Stimulated activated CD4-positive, alpha-beta T cell treated with anti-CD3 and anti-CD28 coated beads, Interleukin-4, amount 100 ng/mL, for 48 hours (primary cell): ENCODE results near the gene MT1A.
A peak's percentile ranks its signal among the peaks of the same experiment; 100 is the strongest.
"Not testable (repeated sequence)": the region's sequence is repeated elsewhere in the genome, so short reads cannot be mapped to it uniquely, and the experiment has no call there.

ENCODE experiments used
- DNase-seq, 2 donors: peaks; one replicate each; pipeline ENCODE4 v3.0.0-alpha.2; 2020; ENCODE audit warnings: low read depth in 2 of 2

MT1A gene

DNA sequence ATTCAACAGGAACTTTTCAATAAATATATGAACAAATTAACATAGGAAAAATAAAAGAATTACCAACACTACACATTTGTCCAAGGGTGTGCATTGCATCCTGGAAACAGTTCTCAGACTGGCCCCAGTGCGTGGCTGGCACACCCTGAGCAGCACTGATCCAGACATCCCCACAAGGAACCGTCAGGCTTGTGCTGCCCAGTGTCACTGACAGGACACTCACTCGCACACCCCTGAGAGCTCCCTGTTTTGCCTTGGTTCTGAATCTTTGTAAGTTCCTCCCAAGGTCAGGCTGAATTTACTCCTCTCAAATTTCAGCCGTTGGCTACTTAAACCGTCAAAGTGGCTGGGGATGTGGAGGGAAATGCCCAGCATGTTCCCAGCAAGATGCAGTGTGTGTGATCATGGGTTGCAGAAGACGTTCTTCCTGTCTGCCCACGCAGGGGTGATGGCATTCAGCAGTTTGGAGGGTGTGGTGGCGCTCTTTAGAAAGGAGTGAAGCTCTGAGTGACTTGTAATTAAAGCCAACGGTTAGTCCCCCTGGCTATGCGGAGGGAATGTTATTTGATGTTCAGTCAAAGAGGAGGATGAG, 28.4 kb upstream of the MT1A start:
- peak; percentile 66 to 78 for DNase-seq

DNA sequence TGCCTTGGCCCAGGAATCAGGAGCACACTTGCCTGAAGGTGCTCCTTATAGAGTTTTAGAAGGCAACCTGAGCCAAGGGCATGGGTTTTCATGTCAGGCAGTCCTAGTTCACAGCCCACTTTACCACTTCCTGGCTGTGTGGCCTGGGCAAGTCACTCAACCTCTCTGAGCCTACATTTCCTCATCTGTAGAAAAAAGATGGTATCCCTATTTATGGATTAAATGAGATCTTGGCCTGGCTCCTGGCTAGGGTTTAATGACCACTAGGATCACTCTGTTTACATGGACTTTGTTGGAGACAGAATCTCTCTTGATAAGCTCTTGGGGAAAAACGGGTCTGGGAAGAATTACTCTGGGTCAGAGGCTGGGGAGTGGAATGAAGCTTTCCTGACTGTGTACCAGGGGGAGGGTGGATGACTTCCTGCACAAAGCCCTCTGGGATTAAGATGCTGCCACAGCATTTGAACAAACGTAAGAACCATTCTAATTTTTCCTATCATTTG, 27.8 kb upstream of the MT1A start:
- DNase-seq: no peak

DNA sequence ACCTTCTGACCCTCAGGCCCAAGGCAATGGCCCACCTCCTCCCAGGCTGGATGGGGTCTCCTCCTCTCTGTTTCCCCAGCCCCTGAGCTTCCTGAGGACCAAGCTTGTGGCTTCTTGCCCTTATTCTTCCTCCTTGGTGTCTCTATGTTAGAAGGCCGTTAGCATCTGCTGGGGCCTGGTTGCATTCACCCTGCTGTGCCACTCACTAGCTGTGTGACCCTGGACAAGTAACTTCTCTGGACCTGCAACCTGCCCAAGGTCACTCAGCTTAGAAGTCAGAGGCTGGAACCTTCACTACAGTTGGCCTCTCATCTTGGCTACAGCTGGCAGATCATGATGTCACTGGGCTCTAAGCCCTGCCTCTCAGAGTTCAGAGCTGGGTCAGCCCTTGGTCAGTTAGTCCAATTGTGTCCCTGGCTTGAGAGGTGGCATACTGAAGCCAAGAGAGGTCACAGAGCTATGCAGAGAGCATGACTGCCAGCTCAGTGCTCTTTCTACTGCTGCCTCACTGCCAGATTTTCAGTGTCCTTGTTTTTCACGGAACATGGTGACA, 27.1 kb upstream of the MT1A start:
- no peak for DNase-seq

- no peak for DNase-seq
Measured at GRCh38 chr16:56613706-56614105, 24.8 kb upstream of the MT1A start.

DNA sequence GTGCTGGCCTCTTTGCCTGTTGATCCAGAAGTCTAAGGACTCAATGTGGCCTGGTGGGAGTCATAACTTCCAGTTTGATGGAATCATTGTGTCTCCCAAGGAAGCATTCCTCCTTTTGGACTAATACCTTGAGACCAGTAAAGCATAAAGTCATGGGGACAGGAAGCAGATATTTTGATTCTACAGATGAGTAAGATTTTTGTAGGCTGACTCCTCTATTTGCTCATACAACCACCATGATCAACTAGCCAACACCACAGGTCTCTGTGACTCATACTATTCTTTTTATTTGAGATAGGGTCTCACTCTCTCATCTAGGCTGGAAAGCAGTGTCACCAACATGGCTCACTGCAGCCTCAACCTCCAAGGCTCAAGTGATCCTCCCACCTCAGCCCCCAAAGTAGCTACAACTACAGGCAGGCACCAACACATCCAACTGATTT, 23.9 kb upstream of the MT1A start:
- no peak for DNase-seq

DNA sequence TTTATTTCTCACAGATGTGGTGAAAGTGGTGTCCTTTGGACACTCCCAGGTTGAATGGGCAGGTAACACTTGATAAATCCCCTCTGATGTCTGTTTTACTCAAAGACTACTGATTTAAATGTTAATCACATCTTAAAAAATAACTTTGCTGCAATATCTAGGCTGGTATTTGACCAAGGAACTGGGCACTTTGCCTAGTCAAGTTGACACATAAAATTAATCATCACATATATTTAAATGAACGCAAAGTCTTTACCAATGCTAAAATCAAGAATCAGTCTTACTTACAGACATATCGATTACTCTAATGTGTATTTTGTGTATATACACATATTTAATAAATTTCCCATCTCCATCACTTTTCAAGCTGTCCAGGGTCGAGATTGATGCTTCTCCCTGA, 23.1 kb upstream of the MT1A start:
- DNase-seq: no peak

GRCh38 chr16:56616608-56617211, 21.8 kb upstream of the MT1A start:
- DNase-seq: no peak

GRCh38 chr16:56617212-56618085, 21.0 kb upstream of the MT1A start:
- DNase-seq: peak; percentile 47 to 68

GRCh38 chr16:56618138-56618537, 20.3 kb upstream of the MT1A start:
- no peak for DNase-seq

DNA sequence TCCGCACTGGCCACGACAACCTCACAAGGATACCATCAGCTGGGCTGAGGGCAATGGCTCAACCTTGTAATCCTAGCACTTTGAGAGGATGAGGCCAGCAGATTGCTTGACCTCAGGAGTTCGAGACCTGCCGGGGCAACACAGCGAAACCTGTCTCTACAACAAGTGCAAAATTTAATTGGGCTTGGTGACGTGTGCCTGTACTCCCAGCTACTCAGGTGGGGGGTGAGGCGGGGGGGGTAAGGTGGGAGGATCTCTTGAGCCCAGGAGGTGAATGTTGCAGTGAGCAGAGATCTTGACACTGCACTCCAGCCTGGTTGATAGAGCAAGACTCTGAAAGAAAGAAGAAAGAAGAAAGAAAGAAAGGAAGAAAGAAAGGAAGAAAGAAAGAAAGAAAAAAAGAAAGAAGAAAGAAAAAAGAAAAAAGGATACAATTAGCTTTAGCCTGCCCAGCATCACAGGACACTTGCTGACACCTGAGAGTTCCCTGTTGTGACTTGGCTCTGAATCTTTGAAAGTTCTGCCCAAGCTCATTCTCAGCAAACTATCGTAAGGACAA, 18.0 kb upstream of the MT1A start:
- DNase-seq: no peak

DNA sequence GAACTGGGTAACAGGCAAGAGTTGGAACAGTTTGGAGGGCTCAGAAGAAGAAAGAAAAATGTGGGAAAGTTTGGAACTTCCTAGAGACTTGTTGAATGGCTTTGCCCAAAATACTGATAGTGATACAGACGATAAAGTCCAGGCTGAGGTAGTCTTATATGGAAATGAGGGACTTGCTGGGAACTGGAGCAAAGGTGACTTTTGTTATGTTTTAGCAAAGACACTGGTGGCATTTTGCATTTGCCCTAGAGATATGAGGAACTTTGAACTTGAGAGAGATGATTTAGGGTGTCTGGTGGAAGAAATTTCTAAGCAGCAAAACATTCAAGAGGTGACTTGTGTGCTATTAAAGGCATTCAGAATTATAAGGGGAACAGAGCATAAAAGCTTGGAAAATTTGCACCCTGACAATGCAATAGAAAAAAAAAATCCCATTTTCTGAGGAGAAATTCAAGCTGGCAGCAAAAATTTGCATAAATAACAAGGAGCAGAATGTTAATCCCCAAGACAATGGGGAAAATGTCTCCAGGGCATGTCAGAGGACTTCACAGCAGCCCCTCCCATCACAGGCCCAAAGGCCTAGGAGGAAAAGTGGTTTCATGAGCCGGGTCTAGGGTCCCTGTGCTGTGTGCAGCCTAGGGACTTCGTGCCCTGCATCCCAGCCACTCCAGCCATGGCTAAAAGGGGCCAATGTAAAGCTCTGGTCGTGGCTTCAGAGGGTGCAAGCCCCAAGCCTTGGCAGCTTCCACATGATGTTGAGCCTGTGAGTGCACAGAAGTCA, 16.6 kb upstream of the MT1A start:
- DNase-seq: not testable (repeated sequence)

DNA sequence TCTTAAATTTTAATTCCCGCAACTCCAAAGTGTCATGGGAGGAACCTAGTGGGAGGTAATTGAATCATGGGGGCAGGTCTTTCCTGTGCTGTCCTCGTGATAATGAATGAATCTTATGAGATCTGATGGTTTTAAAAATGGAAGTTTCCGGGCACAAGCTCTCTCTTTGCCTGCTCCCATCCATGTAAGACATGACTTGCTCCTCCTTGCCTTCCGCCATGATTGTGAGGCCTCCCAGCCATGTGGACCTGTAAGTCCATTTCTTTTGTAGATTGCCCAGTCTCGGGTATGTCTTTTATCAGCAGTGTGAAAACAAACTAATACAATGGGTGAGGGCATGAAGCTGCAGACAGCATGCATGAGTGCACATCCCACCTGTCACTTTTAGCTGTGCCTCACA, 15.3 kb upstream of the MT1A start:
- not testable (repeated sequence) for DNase-seq

GRCh38 chr16:56623637-56624036, 14.8 kb upstream of the MT1A start:
- no peak for DNase-seq

DNA sequence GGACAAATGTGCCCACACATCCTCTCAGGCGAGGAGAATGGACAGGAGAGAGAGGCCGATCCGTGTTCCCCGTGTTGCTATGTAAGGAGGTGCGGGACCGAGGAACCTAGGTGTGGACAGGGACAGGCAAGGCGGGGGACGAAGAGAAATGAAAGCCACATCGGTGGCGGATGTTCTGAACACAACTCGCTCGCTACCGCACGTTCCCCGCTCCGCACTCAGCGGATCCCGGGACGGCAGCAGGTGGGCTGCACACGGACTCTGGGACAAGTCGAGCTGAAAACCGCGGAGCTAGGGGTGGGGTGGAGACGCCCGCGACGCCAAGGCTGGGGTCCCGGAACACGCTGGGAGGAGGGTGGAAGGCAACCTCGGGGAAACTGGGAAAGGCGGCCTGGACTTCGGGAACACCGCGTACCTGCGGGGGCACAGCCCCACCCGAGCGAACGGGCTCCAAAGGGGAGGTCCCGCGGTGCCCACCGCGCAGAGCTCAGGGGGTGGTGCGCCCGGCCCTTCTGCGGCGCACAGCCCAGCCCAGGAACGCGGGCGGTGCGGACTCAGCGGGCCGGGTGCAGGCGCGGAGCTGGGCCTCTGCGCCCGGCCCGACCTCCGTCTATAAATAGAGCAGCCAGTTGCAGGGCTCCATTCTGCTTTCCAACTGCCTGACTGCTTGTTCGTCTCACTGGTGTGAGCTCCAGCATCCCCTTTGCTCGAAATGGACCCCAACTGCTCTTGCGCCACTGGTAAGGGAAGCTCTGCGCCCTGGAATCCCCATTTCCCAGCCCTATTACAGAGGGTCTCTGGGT, 13.1 kb upstream of the MT1A start, which contains the start of gene MT1E:
Gene MT1E, plus strand, starts transcription at position 642 of the 803 bp plus-strand sequence. Its CDS starts 71 bp downstream, at position 713.
- DNase-seq: peak; percentile 66 to 67

- DNase-seq: no peak
Measured at GRCh38 chr16:56625943-56626654, 12.4 kb upstream of the MT1A start.

DNA sequence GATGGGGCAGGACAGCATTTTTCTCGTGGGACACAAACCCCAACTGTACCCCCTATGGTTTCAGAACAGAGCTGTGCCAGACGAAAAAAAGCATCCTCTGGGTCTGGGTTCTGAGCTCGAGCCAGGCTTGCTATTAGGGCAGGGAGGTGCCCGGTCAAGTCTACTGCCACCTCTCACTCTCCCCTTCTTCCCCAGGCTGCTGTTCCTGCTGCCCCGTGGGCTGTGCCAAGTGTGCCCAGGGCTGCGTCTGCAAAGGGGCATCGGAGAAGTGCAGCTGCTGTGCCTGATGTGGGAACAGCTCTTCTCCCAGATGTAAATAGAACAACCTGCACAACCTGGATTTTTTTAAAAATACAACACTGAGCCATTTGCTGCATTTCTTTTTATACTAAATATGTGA, 11.8 kb upstream of the MT1A start:
- DNase-seq: no peak

GRCh38 chr16:56628486-56629350, 9.7 kb upstream of the MT1A start:
- DNase-seq: no peak

- DNase-seq: no peak
Measured at GRCh38 chr16:56629531-56629930, 8.9 kb upstream of the MT1A start.

GRCh38 chr16:56630134-56630533, 8.3 kb upstream of the MT1A start:
- no peak for DNase-seq
